MCF 10A (cell line): ENCODE results near the gene COX6A2. TPM values are rescaled to one million over a fixed set of nuclear protein-coding genes. Genes with fewer than 3 reads are reported as not detected.

ENCODE experiments used
- BruUV-seq: library from RNA; stranded (reverse); fragments of 400-500 nt; replicated peaks from 2 replicates; lab custom pipeline; 2021; lab: Mats Ljungman, UMichigan
- CTCF ChIA-PET: fragments of 300-600 bp; sonication (Branson Sonifier 250); formaldehyde crosslinking; extraction: SDS; loops from one replicate; lab custom pipeline; 2021; ENCODE audit warnings: antibody characterized with exemption, inconsistent platforms; lab: Yijun Ruan, JAX
- POLR2A ChIA-PET: fragments of 300-600, 350-650 bp; sonication (Branson Sonifier 250); formaldehyde crosslinking; extraction: SDS; loops from one replicate; lab custom pipeline; 2020; ENCODE audit warnings: antibody characterized with exemption, inconsistent platforms; lab: Yijun Ruan, JAX
- DNase-seq: peaks from one replicate; pipeline ENCODE4 v3.0.0-alpha.2; 2018; ENCODE audit not compliant: unreplicated experiment
- H3K27ac Mint-ChIP-seq: one replicate; pipeline ENCODE4 v1.8.0; 2022; ENCODE audit warnings: mild to moderate bottlenecking, low read depth, mixed read lengths; ENCODE audit not compliant: unreplicated experiment
- H3K27me3 Mint-ChIP-seq: one replicate; pipeline ENCODE4 v1.8.0; 2022; ENCODE audit warnings: mixed read lengths; ENCODE audit not compliant: insufficient read depth, unreplicated experiment
- H3K36me3 Mint-ChIP-seq: one replicate; pipeline ENCODE4 v1.8.0; 2022; ENCODE audit warnings: mild to moderate bottlenecking, moderate library complexity, mixed read lengths; ENCODE audit not compliant: insufficient read depth, unreplicated experiment
- H3K4me1 Mint-ChIP-seq: one replicate; pipeline ENCODE4 v1.8.0; 2022; ENCODE audit warnings: mixed read lengths; ENCODE audit not compliant: insufficient read depth, unreplicated experiment
- H3K4me3 Mint-ChIP-seq: one replicate; pipeline ENCODE4 v1.8.0; 2022; ENCODE audit warnings: mild to moderate bottlenecking, moderate library complexity, mixed read lengths; ENCODE audit not compliant: unreplicated experiment
- H3K9me3 Mint-ChIP-seq: one replicate; pipeline ENCODE4 v1.8.0; 2022; ENCODE audit warnings: mixed read lengths; ENCODE audit not compliant: unreplicated experiment
- intact Hi-C: fragments of 100-400 bp; cut with micrococcal nuclease; formaldehyde crosslinking; loops from 2 replicates; pipeline ENCODE4 v1.14.1; 2022
- total RNA-seq: library from RNA; stranded (reverse); gene quantifications from 2 replicates; pipeline ENCODE4 v1.2.3, GENCODE V29; 2022
- TF ChIP-seq, protein P1 (sequence below): fragments of 200-600 bp; IDR thresholded peaks from one replicate; pipeline ENCODE4 v1.8.0; 2022; ENCODE audit warnings: antibody characterized with exemption, mild to moderate bottlenecking; ENCODE audit not compliant: unreplicated experiment

Gene COX6A2
- total RNA-seq, 1 experiment from 2014 or later, result not detected

DNA sequence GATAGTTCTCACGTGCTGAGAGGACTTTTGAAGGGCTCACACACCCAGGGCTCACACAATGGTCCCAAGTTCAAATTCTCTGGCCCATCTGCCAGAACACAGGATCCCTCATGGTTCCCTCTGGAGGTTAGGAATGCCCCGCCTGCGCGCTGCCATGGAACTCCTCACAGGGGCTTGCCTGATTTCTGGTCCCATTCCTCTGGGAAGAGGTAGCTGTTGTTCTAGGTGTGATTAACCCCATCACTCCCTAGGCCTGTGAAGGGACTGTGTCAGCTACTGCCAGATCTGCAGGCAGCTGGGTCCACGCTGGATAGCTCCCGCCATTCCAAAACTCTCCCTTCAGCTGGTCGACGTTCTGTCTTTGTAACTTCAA lies 28.8 kb upstream of the COX6A2 start:
- H3K27ac Mint-ChIP-seq, result no peak overlapping the region
- BruUV-seq, result no TSS peak
- no peaks in the 10 kb centered on the region for H3K9me3 Mint-ChIP-seq
- TF ChIP-seq, protein P1, sequence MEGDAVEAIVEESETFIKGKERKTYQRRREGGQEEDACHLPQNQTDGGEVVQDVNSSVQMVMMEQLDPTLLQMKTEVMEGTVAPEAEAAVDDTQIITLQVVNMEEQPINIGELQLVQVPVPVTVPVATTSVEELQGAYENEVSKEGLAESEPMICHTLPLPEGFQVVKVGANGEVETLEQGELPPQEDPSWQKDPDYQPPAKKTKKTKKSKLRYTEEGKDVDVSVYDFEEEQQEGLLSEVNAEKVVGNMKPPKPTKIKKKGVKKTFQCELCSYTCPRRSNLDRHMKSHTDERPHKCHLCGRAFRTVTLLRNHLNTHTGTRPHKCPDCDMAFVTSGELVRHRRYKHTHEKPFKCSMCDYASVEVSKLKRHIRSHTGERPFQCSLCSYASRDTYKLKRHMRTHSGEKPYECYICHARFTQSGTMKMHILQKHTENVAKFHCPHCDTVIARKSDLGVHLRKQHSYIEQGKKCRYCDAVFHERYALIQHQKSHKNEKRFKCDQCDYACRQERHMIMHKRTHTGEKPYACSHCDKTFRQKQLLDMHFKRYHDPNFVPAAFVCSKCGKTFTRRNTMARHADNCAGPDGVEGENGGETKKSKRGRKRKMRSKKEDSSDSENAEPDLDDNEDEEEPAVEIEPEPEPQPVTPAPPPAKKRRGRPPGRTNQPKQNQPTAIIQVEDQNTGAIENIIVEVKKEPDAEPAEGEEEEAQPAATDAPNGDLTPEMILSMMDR, result no peak
- intact Hi-C loops, result loop anchor here (5.0 to 10.0 kb wide), 2 partner anchors 238 to 255 kb away; a partner anchor contains a TSS
- H3K4me3 Mint-ChIP-seq, result peak overlapping the region; percentile 88
- POLR2A ChIA-PET, result interaction anchor here (0.6 to 4.9 kb wide), 6 partner anchors 9 to 339 kb away, joined by 3 to 36 read pairs (median 12); partner anchors contain the start of genes FUS and KAT8
- peaks cover 29% of the 10 kb centered on the region for H3K4me1 Mint-ChIP-seq
- peaks cover 31% of the 10 kb centered on the region for H3K36me3 Mint-ChIP-seq
- no peaks in the 10 kb centered on the region for H3K27me3 Mint-ChIP-seq
- CTCF ChIA-PET, result interaction anchor here (0.6 to 8.4 kb wide), 5 partner anchors 14 to 412 kb away, joined by 3 to 65 read pairs (median 7); partner anchors contain the start of gene ZNF843
- DNase-seq, result no peak

DNA sequence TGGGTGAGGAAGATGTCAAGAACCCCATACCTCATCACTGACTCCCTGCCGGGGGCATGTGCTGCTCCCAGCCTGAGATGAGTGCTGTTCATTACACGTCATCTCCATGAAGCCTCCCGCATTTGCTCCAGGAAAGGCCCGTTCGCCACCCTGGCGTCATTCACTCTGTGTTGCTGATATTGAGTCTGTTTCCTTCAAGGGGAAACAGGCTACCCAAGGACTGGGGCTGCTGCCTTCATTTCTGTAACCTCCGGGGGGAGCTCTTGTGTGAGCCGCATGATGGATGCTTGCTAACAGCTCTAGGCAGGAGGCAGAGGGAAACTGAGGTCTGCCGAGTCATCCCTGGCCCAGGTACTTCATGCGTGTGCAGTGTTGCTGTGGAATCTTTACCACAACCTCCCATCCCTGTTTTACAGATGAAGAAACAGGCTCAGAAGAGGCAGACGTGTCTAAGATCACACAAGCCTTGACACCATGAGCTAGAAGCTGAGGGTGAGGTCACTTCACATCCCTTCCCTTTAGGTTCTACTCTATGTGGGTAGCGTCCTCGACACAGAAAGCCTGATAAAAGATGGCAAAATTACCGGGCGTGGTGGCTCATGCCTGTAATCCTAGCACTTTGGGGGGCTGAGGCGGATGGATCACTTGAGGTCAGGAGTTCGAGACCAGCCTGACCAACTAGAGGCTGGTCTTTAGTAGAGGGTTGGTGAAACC lies 27.6 kb upstream of the COX6A2 start:
- ChIA-PET CTCF (interaction anchor here (0.9 to 8.4 kb wide), 6 partner anchors 13 to 355 kb away, joined by 3 to 65 read pairs (median 4); partner anchors contain the start of gene ZNF843), POLR2A (interaction anchor here (0.7 to 4.8 kb wide), 4 partner anchors 26 to 344 kb away, joined by 3 to 28 read pairs (median 16); partner anchors contain the start of genes KAT8 and RUSF1)
- Mint-ChIP-seq H3K4me3 (peak overlapping the region; percentile 88), H3K27ac (peak overlapping the region; percentile 16), H3K27me3 (no peaks in the 10 kb centered on the region), H3K36me3 (peaks cover 28% of the 10 kb centered on the region), H3K4me1 (peaks cover 28% of the 10 kb centered on the region), H3K9me3 (no peaks in the 10 kb centered on the region)
- intact Hi-C loops, result loop anchor here (2.0 to 10.0 kb wide), 3 partner anchors 239 to 275 kb away; partner anchors contain the start of gene FUS
- no peak for DNase-seq
- no TSS peak for BruUV-seq
- TF ChIP-seq, protein P1, result no peak

DNA sequence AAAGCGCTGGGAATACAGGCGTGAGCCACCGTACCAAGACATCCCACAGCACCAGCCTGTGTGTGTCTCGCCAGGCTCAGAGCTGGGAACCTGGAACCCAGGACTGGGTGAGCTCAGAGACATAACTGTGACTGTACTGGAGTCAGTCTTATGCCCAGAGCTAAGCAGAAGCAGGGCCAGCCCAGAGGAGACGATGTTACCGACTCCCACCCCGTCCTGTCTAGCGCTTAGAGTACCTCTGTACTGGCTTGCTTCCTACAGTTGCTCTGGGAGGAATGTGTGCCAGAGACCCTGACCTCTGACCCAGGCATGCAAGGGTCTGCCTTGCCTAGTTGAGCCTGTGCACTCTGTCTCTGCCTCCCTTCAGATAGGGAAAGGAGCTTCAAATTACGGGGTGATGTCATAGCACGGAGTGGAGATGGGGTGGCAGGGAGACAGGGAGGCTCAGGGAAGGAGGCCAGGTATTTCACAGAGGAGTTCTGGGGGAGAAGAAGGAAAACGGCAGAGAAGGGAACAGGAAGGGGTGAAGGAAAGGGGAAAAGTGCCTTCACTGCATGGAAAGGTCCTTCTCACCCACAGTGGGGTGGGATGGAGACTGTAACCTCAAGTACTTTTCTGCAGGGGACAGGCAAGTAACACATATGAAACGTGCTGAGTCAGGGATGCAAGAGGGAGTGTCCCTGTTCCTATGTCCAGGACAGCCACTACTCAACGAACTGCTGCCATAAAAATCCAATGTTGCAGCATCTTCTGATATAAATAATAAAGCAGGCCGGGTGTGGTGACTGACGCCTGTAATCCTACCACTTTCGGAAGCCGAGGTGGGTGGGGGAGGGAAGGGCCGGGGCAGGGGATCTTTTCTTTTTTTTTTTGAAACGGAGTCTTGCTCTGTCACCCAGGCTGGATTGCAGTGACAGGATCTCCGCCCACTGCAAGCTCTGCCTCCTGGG lies 25.4 kb upstream of the COX6A2 start:
- Mint-ChIP-seq H3K27ac (peak overlapping the region; percentile 94), H3K4me3 (peak overlapping the region; percentile 37), H3K9me3 (no peaks in the 10 kb centered on the region), H3K36me3 (peaks cover 17% of the 10 kb centered on the region), H3K4me1 (peaks cover 21% of the 10 kb centered on the region), H3K27me3 (no peaks in the 10 kb centered on the region)
- intact Hi-C loops, result loop anchor here (2.0 to 10.0 kb wide), 4 partner anchors 241 to 421 kb away; partner anchors contain the start of genes FUS, STX4 and ZNF267
- TF ChIP-seq, protein P1, result no peak
- BruUV-seq, result TSS peak; percentile 60
- CTCF ChIA-PET, result interaction anchor here (0.6 to 2.9 kb wide), 14 partner anchors 7 to 412 kb away, joined by 3 to 26 read pairs (median 3); partner anchors contain the start of gene ZNF843
- DNase-seq, result peak; percentile 91
- POLR2A ChIA-PET, result interaction anchor here (0.6 to 4.8 kb wide), 27 partner anchors 8 to 639 kb away, joined by 3 to 29 read pairs (median 5); partner anchors contain the start of genes FUS, KAT8, PRSS8 and RUSF1
